ENCODE data around the gene ZNF302.

ZNF302 gene

DNA sequence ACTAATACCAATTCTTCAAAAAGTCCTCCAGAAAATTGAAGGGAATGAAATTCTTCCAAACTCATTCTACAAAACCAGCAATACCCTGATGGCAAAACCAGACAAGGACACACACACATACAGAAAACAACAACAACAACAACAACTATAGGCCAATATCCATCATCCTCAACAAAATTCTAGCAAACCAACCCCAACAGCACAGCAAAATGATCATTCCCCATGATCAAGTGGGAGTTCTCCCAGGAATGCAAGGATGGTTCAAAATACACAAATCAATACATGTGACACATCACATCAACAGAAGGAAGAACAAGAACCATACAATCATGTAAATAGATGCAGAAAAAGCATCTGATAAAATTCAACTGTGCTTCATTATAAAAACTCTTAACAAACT lies 37.9 kb downstream of the ZNF302 start:
- Histone ChIP-seq H3K4me1 (no peaks in the 10 kb centered on the region), H3K4me3 (ENCODE audit: low read depth, low read length) (no peak overlapping the region), H3K27me3 (ENCODE audit: control insufficient read depth, insufficient read depth, low read length) (no peaks in the 10 kb centered on the region), H3K4me2 (ENCODE audit: low read length) (no peak overlapping the region), H3K27ac (no peak overlapping the region), H3K36me3 (ENCODE audit: control insufficient read depth, insufficient read depth, low read length) (no peaks in the 10 kb centered on the region), H3K79me2 (no peaks in the 10 kb centered on the region), H2AFZ (no peak overlapping the region), H3K9ac (no peak overlapping the region), H3K9me3 (ENCODE audit: control insufficient read depth, low read length) (no peaks in the 10 kb centered on the region)
- TF ChIP-seq, protein P1, sequence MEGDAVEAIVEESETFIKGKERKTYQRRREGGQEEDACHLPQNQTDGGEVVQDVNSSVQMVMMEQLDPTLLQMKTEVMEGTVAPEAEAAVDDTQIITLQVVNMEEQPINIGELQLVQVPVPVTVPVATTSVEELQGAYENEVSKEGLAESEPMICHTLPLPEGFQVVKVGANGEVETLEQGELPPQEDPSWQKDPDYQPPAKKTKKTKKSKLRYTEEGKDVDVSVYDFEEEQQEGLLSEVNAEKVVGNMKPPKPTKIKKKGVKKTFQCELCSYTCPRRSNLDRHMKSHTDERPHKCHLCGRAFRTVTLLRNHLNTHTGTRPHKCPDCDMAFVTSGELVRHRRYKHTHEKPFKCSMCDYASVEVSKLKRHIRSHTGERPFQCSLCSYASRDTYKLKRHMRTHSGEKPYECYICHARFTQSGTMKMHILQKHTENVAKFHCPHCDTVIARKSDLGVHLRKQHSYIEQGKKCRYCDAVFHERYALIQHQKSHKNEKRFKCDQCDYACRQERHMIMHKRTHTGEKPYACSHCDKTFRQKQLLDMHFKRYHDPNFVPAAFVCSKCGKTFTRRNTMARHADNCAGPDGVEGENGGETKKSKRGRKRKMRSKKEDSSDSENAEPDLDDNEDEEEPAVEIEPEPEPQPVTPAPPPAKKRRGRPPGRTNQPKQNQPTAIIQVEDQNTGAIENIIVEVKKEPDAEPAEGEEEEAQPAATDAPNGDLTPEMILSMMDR (IDR thresholded peaks at IDR 0.05) = no peak

DNA sequence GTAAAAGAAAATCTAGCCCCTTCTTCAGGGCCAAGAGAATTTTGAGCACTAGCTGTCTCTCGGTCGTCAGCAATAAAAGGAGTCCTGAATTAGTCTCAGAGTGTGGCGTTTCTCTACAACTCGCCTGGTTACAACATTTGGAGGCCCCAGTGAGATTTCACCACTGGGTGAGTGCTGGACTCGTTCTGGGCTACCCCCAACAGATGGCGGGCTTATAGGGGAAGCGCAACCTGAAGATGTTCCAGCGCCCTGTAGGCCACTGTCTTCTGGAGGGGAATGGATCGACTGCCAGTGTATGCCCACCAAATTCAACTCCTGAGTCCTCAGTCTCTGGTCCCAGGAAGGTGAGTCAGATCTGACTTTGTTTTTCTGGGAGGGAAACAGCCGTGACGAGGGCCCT lies 44.9 kb downstream of the ZNF302 start:
- H3K4me1 ChIP-seq = no peaks in the 10 kb centered on the region
- no peaks in the 10 kb centered on the region for H3K9me3 ChIP-seq (ENCODE audit: control insufficient read depth, low read length)
- no peaks in the 10 kb centered on the region for H3K27me3 ChIP-seq (ENCODE audit: control insufficient read depth, insufficient read depth, low read length)
- H2AFZ ChIP-seq = no peak overlapping the region
- no peak overlapping the region for H3K27ac ChIP-seq
- H3K4me2 ChIP-seq (ENCODE audit: low read length) = no peak overlapping the region
- no peak overlapping the region for H3K9ac ChIP-seq
- TF ChIP-seq, protein P1 (IDR thresholded peaks at IDR 0.05) = no peak
- H3K36me3 ChIP-seq (ENCODE audit: control insufficient read depth, insufficient read depth, low read length) = no peaks in the 10 kb centered on the region
- no peaks in the 10 kb centered on the region for H3K79me2 ChIP-seq
- no peak overlapping the region for H3K4me3 ChIP-seq (ENCODE audit: low read depth, low read length)

DNA sequence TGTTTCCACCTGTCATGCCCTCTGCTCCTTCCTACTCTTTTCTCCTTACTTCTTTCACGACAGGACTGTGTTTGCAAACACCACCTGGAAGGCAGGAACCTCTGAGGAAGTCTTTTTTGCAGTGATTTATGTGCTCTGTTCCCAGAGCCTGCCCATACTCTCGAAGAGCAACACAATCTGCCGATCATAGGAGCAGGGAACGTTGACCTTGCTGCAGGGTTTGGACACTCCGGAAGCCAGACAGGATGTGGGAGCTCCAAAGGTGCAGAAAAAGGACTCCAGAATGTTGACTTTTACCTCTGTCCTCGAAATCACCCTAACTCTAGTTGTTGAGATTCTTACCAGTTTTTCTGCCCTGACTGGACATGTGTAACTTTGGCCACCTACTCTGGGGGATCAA lies 47.9 kb downstream of the ZNF302 start:
- no peaks in the 10 kb centered on the region for H3K9me3 ChIP-seq (ENCODE audit: control insufficient read depth, low read length)
- no peak overlapping the region for H3K4me2 ChIP-seq (ENCODE audit: low read length)
- H2AFZ ChIP-seq = no peak overlapping the region
- no peak overlapping the region for H3K9ac ChIP-seq
- H3K4me3 ChIP-seq (ENCODE audit: low read depth, low read length) = no peak overlapping the region
- H3K27me3 ChIP-seq (ENCODE audit: control insufficient read depth, insufficient read depth, low read length) = no peaks in the 10 kb centered on the region
- H3K4me1 ChIP-seq = no peaks in the 10 kb centered on the region
- TF ChIP-seq, protein P1 (IDR thresholded peaks at IDR 0.05) = no peak
- H3K79me2 ChIP-seq = no peaks in the 10 kb centered on the region
- H3K27ac ChIP-seq = no peak overlapping the region
- H3K36me3 ChIP-seq (ENCODE audit: control insufficient read depth, insufficient read depth, low read length) = no peaks in the 10 kb centered on the region

DNA sequence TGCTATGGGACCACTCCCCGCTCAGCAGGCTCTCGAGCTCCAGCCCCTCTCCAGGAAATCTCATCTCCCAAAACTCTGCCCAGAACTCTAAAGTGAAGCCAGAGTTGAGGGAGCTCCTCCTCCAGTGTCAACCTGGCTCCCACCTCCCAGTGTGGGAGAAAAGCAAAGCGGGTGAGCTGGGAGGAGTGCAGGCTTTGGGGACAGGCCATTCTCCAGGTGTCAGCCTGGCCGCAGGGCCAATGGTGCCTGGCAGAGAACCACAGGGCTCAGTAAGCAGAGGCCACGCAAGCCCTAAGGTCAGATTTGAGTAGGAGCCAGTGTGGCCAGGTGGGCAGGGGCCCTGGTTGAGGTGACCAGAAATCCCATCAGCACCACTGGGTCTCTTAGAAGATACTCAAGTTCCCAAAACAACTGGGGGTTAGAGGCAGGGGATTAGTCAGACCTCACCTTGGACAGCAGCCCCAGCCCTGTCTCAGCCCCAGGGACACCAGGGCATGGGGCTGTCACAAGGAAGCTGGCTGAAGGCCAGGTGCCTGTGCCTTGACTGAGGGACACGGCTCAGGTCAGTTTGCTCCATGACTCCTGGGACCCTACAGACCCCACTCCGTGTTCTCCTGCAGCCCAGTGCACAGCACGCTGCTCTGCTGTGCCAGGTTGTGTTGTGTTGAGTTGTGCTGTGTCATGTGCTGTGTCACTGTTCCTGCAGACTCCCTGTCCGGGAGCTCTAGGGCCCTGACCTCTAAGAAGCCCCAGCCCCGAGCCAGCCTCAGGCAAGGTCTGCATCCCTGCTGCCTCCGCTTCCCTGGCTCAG lies 53.7 kb downstream of the ZNF302 start:
- Histone ChIP-seq H3K9me3 (ENCODE audit: control insufficient read depth, low read length) (no peaks in the 10 kb centered on the region), H3K27me3 (ENCODE audit: control insufficient read depth, insufficient read depth, low read length) (no peaks in the 10 kb centered on the region), H3K36me3 (ENCODE audit: control insufficient read depth, insufficient read depth, low read length) (peaks cover 4% of the 10 kb centered on the region), H3K4me3 (ENCODE audit: low read depth, low read length) (no peak overlapping the region), H3K4me2 (ENCODE audit: low read length) (no peak overlapping the region), H3K79me2 (peaks cover 2% of the 10 kb centered on the region), H3K27ac (no peak overlapping the region), H3K4me1 (peaks cover 7% of the 10 kb centered on the region), H3K9ac (no peak overlapping the region), H2AFZ (no peak overlapping the region)
- TF ChIP-seq, protein P1 (IDR thresholded peaks at IDR 0.05) = no peak

DNA sequence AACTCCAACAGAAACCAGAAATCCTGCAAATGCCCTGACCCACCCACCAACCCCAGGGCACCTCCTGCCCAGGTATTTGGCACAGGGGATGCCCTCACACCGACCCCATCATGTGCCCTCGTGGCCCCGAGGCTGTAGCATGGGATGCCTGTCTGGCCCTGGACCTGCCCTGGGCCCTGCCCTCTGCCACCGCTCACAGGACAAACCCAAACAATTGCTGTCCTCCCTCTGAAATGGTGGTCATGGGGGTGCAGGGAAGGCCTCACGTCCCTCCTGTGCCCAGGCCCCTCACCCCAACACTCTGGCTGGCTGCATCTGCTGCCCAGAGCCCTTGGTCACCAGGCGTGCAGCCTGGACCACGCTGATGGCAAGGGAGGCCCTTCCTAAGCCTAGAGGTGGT lies 54.5 kb downstream of the ZNF302 start:
- H2AFZ ChIP-seq = no peak overlapping the region
- TF ChIP-seq, protein P1 (IDR thresholded peaks at IDR 0.05) = no peak
- H3K4me2 ChIP-seq (ENCODE audit: low read length) = no peak overlapping the region
- H3K9me3 ChIP-seq (ENCODE audit: control insufficient read depth, low read length) = no peaks in the 10 kb centered on the region
- no peak overlapping the region for H3K4me3 ChIP-seq (ENCODE audit: low read depth, low read length)
- H3K79me2 ChIP-seq = peaks cover 2% of the 10 kb centered on the region
- H3K4me1 ChIP-seq = peaks cover 7% of the 10 kb centered on the region
- H3K27ac ChIP-seq = no peak overlapping the region
- H3K36me3 ChIP-seq (ENCODE audit: control insufficient read depth, insufficient read depth, low read length) = peaks cover 4% of the 10 kb centered on the region
- H3K27me3 ChIP-seq (ENCODE audit: control insufficient read depth, insufficient read depth, low read length) = no peaks in the 10 kb centered on the region
- no peak overlapping the region for H3K9ac ChIP-seq
